H1 (cell line): ENCODE measurements around the gene TNFSF11. TPM values are rescaled to one million over a fixed set of nuclear protein-coding genes. Genes with fewer than 3 reads are reported as not detected.
"Not testable (repeated sequence)": the region's sequence is repeated elsewhere in the genome, so short reads cannot be mapped to it uniquely, and the experiment has no call there.

ENCODE experiments used
- CTCF ChIA-PET: fragments of 300-600 bp; sonication (Branson Sonifier 250); formaldehyde crosslinking; loops from one replicate; lab custom pipeline; 2021; ENCODE audit not compliant: partially characterized antibody; lab: Charles Lee
- POLR2A ChIA-PET: fragments of 300-600 bp; sonication (Branson Sonifier 250); formaldehyde crosslinking; loops from one replicate; lab custom pipeline; 2021; ENCODE audit warnings: inconsistent platforms; ENCODE audit not compliant: partially characterized antibody; lab: Charles Lee
- DNase-seq, 2 experiments: peaks; one replicate each; pipeline versions ENCODE4 v3.0.0 to v3.0.0-alpha.2; 2010 to 2022; ENCODE audit warnings: low spot score in 2 of 2, low read depth in 1 of 2, mixed read lengths in 1 of 2
- FAIRE-seq: peaks from 2 replicates; lab custom pipeline; 2011; peaks lifted over from hg19 to GRCh38; lab: Jason Lieb, UNC
- H2AFZ ChIP-seq: 2 replicates; pipeline ENCODE4 v1.8.1; 2012; ENCODE audit warnings: low read length, inconsistent platforms
- H2AK5ac ChIP-seq: 2 replicates; pipeline ENCODE4 v1.6.1; 2013; ENCODE audit warnings: low read depth, low read length
- H2BK120ac ChIP-seq: replicated peaks from 2 replicates; pipeline ENCODE3; 2013; ENCODE audit warnings: low read depth, low read length, inconsistent platforms
- H2BK12ac ChIP-seq: 2 replicates; pipeline ENCODE4 v1.6.1; 2013; ENCODE audit warnings: low read depth, low read length
- H2BK15ac ChIP-seq: 2 replicates; pipeline ENCODE4 v1.6.1; 2013; ENCODE audit warnings: low read length
- H2BK20ac ChIP-seq: 2 replicates; pipeline ENCODE4 v1.6.1; 2013; ENCODE audit warnings: low read length
- H2BK5ac ChIP-seq: 2 replicates; pipeline ENCODE4 v1.6.1; 2013; ENCODE audit warnings: low read depth, low read length
- H3K14ac ChIP-seq: 2 replicates; pipeline ENCODE4 v1.6.1; 2013; ENCODE audit warnings: inconsistent platforms; ENCODE audit not compliant: insufficient read length
- H3K18ac ChIP-seq: 2 replicates; pipeline ENCODE4 v1.6.1; 2013; ENCODE audit warnings: low read length; ENCODE audit errors: extremely low read depth
- H3K23ac ChIP-seq: 2 replicates; pipeline ENCODE4 v1.6.1; 2013; ENCODE audit warnings: inconsistent platforms; ENCODE audit not compliant: insufficient read length
- H3K23me2 ChIP-seq: 2 replicates; pipeline ENCODE4 v1.6.1; 2013; ENCODE audit warnings: low read depth, low read length
- H3K27ac ChIP-seq: 2 replicates; pipeline ENCODE4 v1.6.1; 2011; ENCODE audit warnings: low read depth, low read length, inconsistent platforms
- H3K27me3 ChIP-seq, 4 experiments: replicated peaks in 1 of 4; 1 replicate in 1 of 4; 2 replicates in 3 of 4; pipeline versions ENCODE4 v1.6.1 to v1.8.1; 2011 to 2013; ENCODE audit warnings: low read length in 3 of 4, mild to moderate bottlenecking in 3 of 4, inconsistent platforms in 2 of 4, mixed read lengths in 2 of 4, moderate library complexity in 1 of 4; ENCODE audit not compliant: control insufficient read depth in 3 of 4, insufficient read depth in 3 of 4; ENCODE audit errors: extremely low read depth in 1 of 4
- H3K36me3 ChIP-seq, 4 experiments: 2 replicates each; pipeline versions ENCODE4 v1.6.1 to v1.8.1; 2011 to 2013; ENCODE audit warnings: mild to moderate bottlenecking in 4 of 4, low read length in 3 of 4, moderate library complexity in 2 of 4, control low read depth in 1 of 4, inconsistent platforms in 1 of 4; ENCODE audit not compliant: insufficient read depth in 4 of 4, control insufficient read depth in 2 of 4
- H3K4ac ChIP-seq: replicated peaks from 2 replicates; pipeline ENCODE3; 2013; ENCODE audit warnings: low read length, low read depth, mixed read lengths, inconsistent platforms; ENCODE audit not compliant: insufficient read length
- H3K4me1 ChIP-seq, 4 experiments: replicated peaks in 1 of 4; 1 replicate in 1 of 4; 2 replicates in 3 of 4; pipeline versions ENCODE4 v1.6.1 to v1.8.1; 2011 to 2013; ENCODE audit warnings: low read length in 3 of 4, inconsistent platforms in 2 of 4, mixed read lengths in 1 of 4; ENCODE audit not compliant: insufficient read depth in 4 of 4, control insufficient read depth in 3 of 4
- H3K4me2 ChIP-seq, 2 experiments: 2 replicates each; pipeline versions ENCODE4 v1.6.1 to v1.8.1; 2011 to 2013; ENCODE audit warnings: low read depth in 2 of 2, low read length in 2 of 2, control low read depth in 1 of 2, inconsistent platforms in 1 of 2, mild to moderate bottlenecking in 1 of 2; ENCODE audit not compliant: insufficient read depth in 1 of 2
- H3K4me3 ChIP-seq, 4 experiments: fragments of 200-600, 300-600 bp in 1 of 4; sonication (generic), shearing (Covaris generic), sonication (Bioruptor Twin) in 1 of 4; 2 replicates each; pipeline versions ENCODE4 v1.5.1 to v1.8.1; 2011 to 2016; ENCODE audit warnings: low read length in 4 of 4, low read depth in 3 of 4, control low read depth in 2 of 4, inconsistent platforms in 2 of 4, mild to moderate bottlenecking in 2 of 4, mixed read lengths in 1 of 4, moderate library complexity in 1 of 4; ENCODE audit not compliant: insufficient read depth in 2 of 4; ENCODE audit errors: extremely low read depth in 1 of 4
- H3K56ac ChIP-seq: replicated peaks from 2 replicates; pipeline ENCODE3; 2013; ENCODE audit warnings: low read depth, mild to moderate bottlenecking, mixed read lengths, low read length, inconsistent platforms; ENCODE audit not compliant: insufficient read length
- H3K79me1 ChIP-seq: 2 replicates; pipeline ENCODE4 v1.6.1; 2013; ENCODE audit warnings: low read depth, low read length, control low read depth
- H3K79me2 ChIP-seq, 2 experiments: 2 replicates each; pipeline versions ENCODE4 v1.6.1 to v1.8.1; 2012 to 2013; ENCODE audit warnings: low read length in 2 of 2, mild to moderate bottlenecking in 2 of 2, inconsistent platforms in 1 of 2; ENCODE audit not compliant: insufficient read depth in 2 of 2, control insufficient read depth in 1 of 2
- H3K9ac ChIP-seq, 4 experiments: replicated peaks in 1 of 4; 1 replicate in 1 of 4; 2 replicates in 3 of 4; pipeline versions ENCODE4 v1.6.1 to v1.8.1; 2011 to 2013; ENCODE audit warnings: low read depth in 3 of 4, low read length in 3 of 4, control low read depth in 2 of 4, mild to moderate bottlenecking in 2 of 4, moderate library complexity in 2 of 4, inconsistent platforms in 1 of 4; ENCODE audit errors: extremely low read depth in 1 of 4
- H3K9me3 ChIP-seq, 2 experiments: 2 replicates each; pipeline versions ENCODE4 v1.6.1 to v1.8.1; 2012 to 2013; ENCODE audit warnings: mild to moderate bottlenecking in 2 of 2, moderate library complexity in 2 of 2, control low read depth in 1 of 2, inconsistent platforms in 1 of 2, low read depth in 1 of 2, low read length in 1 of 2, mixed read lengths in 1 of 2; ENCODE audit not compliant: insufficient read depth in 2 of 2
- H4K20me1 ChIP-seq, 2 experiments: replicated peaks in 1 of 2; 2 replicates each; pipeline versions ENCODE3 to v1.8.1; 2011 to 2013; ENCODE audit warnings: inconsistent platforms in 2 of 2, low read length in 2 of 2, mild to moderate bottlenecking in 1 of 2; ENCODE audit not compliant: insufficient read depth in 2 of 2, control insufficient read depth in 1 of 2
- H4K5ac ChIP-seq: 2 replicates; pipeline ENCODE4 v1.6.1; 2013; ENCODE audit warnings: low read length, low read depth, mixed read lengths, inconsistent platforms; ENCODE audit not compliant: insufficient read length
- H4K8ac ChIP-seq: 2 replicates; pipeline ENCODE4 v1.8.0; 2013; ENCODE audit warnings: mild to moderate bottlenecking, moderate library complexity, low read length, inconsistent platforms; ENCODE audit not compliant: insufficient read depth; ENCODE audit errors: extremely low read depth
- H4K91ac ChIP-seq: replicated peaks from 2 replicates; pipeline ENCODE3; 2013; ENCODE audit warnings: low read length, mixed read lengths, inconsistent platforms; ENCODE audit not compliant: insufficient read length
- EP300 ChIP-seq, 2 experiments: IDR thresholded peaks; 1 replicate in 1 of 2; 2 replicates in 1 of 2; pipeline ENCODE4 v1.6.1; 2011 to 2012; ENCODE audit warnings: low read depth in 2 of 2, low read length in 2 of 2, mild to moderate bottlenecking in 2 of 2, borderline replicate concordance in 1 of 2, inconsistent platforms in 1 of 2, moderate library complexity in 1 of 2
- SIRT6 ChIP-seq: IDR thresholded peaks from one replicate; pipeline ENCODE4 v1.7.1; 2012; ENCODE audit warnings: low read length, inconsistent platforms
- TAF7 ChIP-seq: optimal IDR thresholded peaks from 2 replicates; pipeline ENCODE3; 2011; ENCODE audit warnings: low read depth, mild to moderate bottlenecking, inconsistent platforms, low read length, moderate library complexity, borderline replicate concordance
- ZNF274 ChIP-seq: IDR thresholded peaks from 2 replicates; pipeline ENCODE4 v1.7.0; 2012; ENCODE audit warnings: low read length, borderline replicate concordance; ENCODE audit errors: extremely low read depth
- WGBS, 2 experiments: shearing (Covaris generic) in 1 of 2; methylation state at CpG; one replicate each; pipeline versions ENCODE4 v1.1.6 to v1.1.7; 2013 to 2015; ENCODE audit warnings: low lambda C conversion rate in 2 of 2, mixed read lengths in 2 of 2, inconsistent platforms in 1 of 2, low coverage in 1 of 2, missing lambda C conversion rate in 1 of 2; ENCODE audit not compliant: insufficient replicate concordance in 2 of 2, insufficient coverage in 1 of 2, insufficient read length in 1 of 2; ENCODE audit errors: extremely low coverage in 1 of 2, missing lambda C conversion rate in 1 of 2; 5-methylcytosine and 5-hydroxymethylcytosine counted together
- polyA plus RNA-seq, 7 experiments: library from polyadenylated mRNA; depleted of rRNA in 3 of 7; stranded (reverse) in 5 of 7; unstranded in 2 of 7; fragments of >200 nt in 5 of 7; fragments of 200-250 nt in 2 of 7; gene quantifications; 1 replicate in 5 of 7; 2 replicates in 1 of 7; 4 replicates in 1 of 7; pipeline versions ENCODE4 v1.2.1 to v1.2.3, GENCODE V29; 2011 to 2013; ENCODE audit warnings: missing spikeins in 2 of 7, mixed read lengths in 2 of 7
- total RNA-seq: library from RNA; stranded (reverse); fragmentation: NEBNext Ultra II Directional; extraction: Animal tissue kit (Norgen Biotek cat#: 25700); gene quantifications from 2 replicates; pipeline ENCODE4 v1.2.1, GENCODE V29; 2021
- TF ChIP-seq, protein P1 (sequence below): IDR thresholded peaks from 2 replicates; pipeline ENCODE4 v1.6.1; 2012; ENCODE audit warnings: inconsistent platforms

Gene TNFSF11
- total and polyA plus RNA-seq, 2 of the 8 experiments (the other 6 are each of a cell fraction or from before 2014, with no cell fraction given): 9.3 to 12.0 TPM

- TF ChIP-seq ZNF274 (no peak), TAF7 (no peak), EP300 (IDR thresholded peaks at IDR 0.05; ENCODE audit: borderline replicate concordance in 1 of 2, low read depth in 2 of 2, low read length in 2 of 2) (no peak), SIRT6 (no peak)
- TF ChIP-seq, protein P1, sequence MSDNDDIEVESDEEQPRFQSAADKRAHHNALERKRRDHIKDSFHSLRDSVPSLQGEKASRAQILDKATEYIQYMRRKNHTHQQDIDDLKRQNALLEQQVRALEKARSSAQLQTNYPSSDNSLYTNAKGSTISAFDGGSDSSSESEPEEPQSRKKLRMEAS: no peak
- TF ChIP-seq, all 59 proteins: peak for 0
These were observed 14.9 kb upstream of the TNFSF11 start (continued) for GRCh38 chr13:42559057-42559456.

GRCh38 chr13:42559573-42560218 lies 14.3 kb upstream of the TNFSF11 start:
- H3K23ac ChIP-seq, H3K27ac ChIP-seq, H3K79me1 ChIP-seq, H2AFZ ChIP-seq, H2BK12ac ChIP-seq, H3K79me2 ChIP-seq, H3K9ac ChIP-seq, POLR2A ChIA-PET, H2AK5ac ChIP-seq, H3K56ac ChIP-seq, H3K14ac ChIP-seq, H2BK15ac ChIP-seq, H4K8ac ChIP-seq, H4K5ac ChIP-seq, H3K27me3 ChIP-seq, DNase-seq, H3K4me3 ChIP-seq, H3K18ac ChIP-seq, H4K91ac ChIP-seq, H3K4me2 ChIP-seq, H3K9me3 ChIP-seq, FAIRE-seq, H3K4me1 ChIP-seq, H3K36me3 ChIP-seq, H2BK5ac ChIP-seq, H3K23me2 ChIP-seq, H2BK120ac ChIP-seq, H2BK20ac ChIP-seq, H3K4ac ChIP-seq, H4K20me1 ChIP-seq: not testable (repeated sequence)
- WGBS, 2 experiments: 91% methylated on average over 34 of the region's 36 CpGs; no CpG with 5 or more reads in 1 of the 2 experiments
- CTCF ChIA-PET: interaction anchor here (0.9 to 1.5 kb wide), 2 partner anchors 14 to 35 kb away, joined by 3 read pairs; no protein-coding TSS in a partner anchor
